WERI-Rb-1 (cell line): Measurements from ENCODE around the gene ACOX2.
A peak's percentile ranks its signal among the peaks of the same experiment; 100 is the strongest.

Experiments
- DNase-seq: peaks from one replicate; pipeline ENCODE4 v3.0.0-alpha.2; 2020
- H3K27ac ChIP-seq: fragments of 250-450 bp; sonication (Bioruptor Pico); 2 replicates; pipeline ENCODE4 v1.5.1; 2020; ENCODE audit warnings: mild to moderate bottlenecking, moderate library complexity
- H3K27me3 ChIP-seq: fragments of 250-450 bp; sonication (Bioruptor Pico); 2 replicates; pipeline ENCODE4 v1.5.1; 2021; ENCODE audit warnings: mild to moderate bottlenecking, low read depth, moderate library complexity; ENCODE audit not compliant: insufficient read depth, severe bottlenecking
- H3K36me3 ChIP-seq: fragments of 250-450 bp; sonication (Bioruptor Pico); 2 replicates; pipeline ENCODE4 v1.5.1; 2020; ENCODE audit warnings: mild to moderate bottlenecking, moderate library complexity
- H3K4me3 ChIP-seq: 2 replicates; pipeline ENCODE4 v1.5.1; 2011; ENCODE audit warnings: low read depth, mild to moderate bottlenecking, control low read depth, low read length
- H3K9me3 ChIP-seq: fragments of 250-450 bp; sonication (Bioruptor Pico); 2 replicates; pipeline ENCODE4 v1.5.1; 2021; ENCODE audit warnings: mild to moderate bottlenecking, moderate library complexity; ENCODE audit not compliant: severe bottlenecking
- CTCF ChIP-seq: IDR thresholded peaks from 2 replicates; pipeline ENCODE4 v1.5.1; 2011; ENCODE audit warnings: low read depth, mild to moderate bottlenecking, control low read depth, inconsistent platforms, low read length

ACOX2 gene

GRCh38 chr3:58469096-58469495 lies 67.9 kb downstream of the ACOX2 start:
- H3K4me3 ChIP-seq = no peak overlapping the region
- no peaks in the 10 kb centered on the region for H3K27me3 ChIP-seq
- H3K36me3 ChIP-seq = no peaks in the 10 kb centered on the region
- TF ChIP-seq CTCF = no peak
- peak overlapping the region; percentile 24 for H3K27ac ChIP-seq
- H3K9me3 ChIP-seq = no peaks in the 10 kb centered on the region
- peak; percentile 63 for DNase-seq

GRCh38 chr3:58466899-58467563 lies 70.0 kb downstream of the ACOX2 start:
- Histone ChIP-seq H3K9me3 (no peaks in the 10 kb centered on the region), H3K4me3 (no peak overlapping the region), H3K27ac (0 out of 2 replicates have a peak overlapping the region, but pooled peaks have one; percentile 12), H3K27me3 (no peaks in the 10 kb centered on the region), H3K36me3 (no peaks in the 10 kb centered on the region)
- DNase-seq = no peak
- TF ChIP-seq CTCF = no peak

- no peak for DNase-seq
- H3K9me3 ChIP-seq = no peaks in the 10 kb centered on the region
- H3K27ac ChIP-seq = no peak overlapping the region
- no peak for TF ChIP-seq CTCF
- no peaks in the 10 kb centered on the region for H3K27me3 ChIP-seq
- no peaks in the 10 kb centered on the region for H3K36me3 ChIP-seq
- no peak overlapping the region for H3K4me3 ChIP-seq
Observed at GRCh38 chr3:58464866-58465265, 72.1 kb downstream of the ACOX2 start.

GRCh38 chr3:58463942-58464271 lies 73.1 kb downstream of the ACOX2 start:
- Histone ChIP-seq H3K4me3 (no peak overlapping the region), H3K36me3 (no peaks in the 10 kb centered on the region), H3K9me3 (no peaks in the 10 kb centered on the region), H3K27me3 (no peaks in the 10 kb centered on the region), H3K27ac (no peak overlapping the region)
- DNase-seq = no peak
- no peak for TF ChIP-seq CTCF

GRCh38 chr3:58463181-58463941 lies 73.6 kb downstream of the ACOX2 start:
- Histone ChIP-seq H3K9me3 (no peaks in the 10 kb centered on the region), H3K27ac (no peak overlapping the region), H3K4me3 (no peak overlapping the region), H3K36me3 (no peaks in the 10 kb centered on the region), H3K27me3 (no peaks in the 10 kb centered on the region)
- peak; percentile 92 for TF ChIP-seq CTCF
- peak; percentile 90 for DNase-seq
